HCT116 (cell line): ENCODE measurements around the gene PTPRJ.

ENCODE experiments used
- POLR2AphosphoS5 ChIP-seq: IDR thresholded peaks from 2 replicates; pipeline ENCODE4 v1.6.1; 2011; ENCODE audit warnings: mild to moderate bottlenecking, low read depth, low read length, moderate library complexity
- TF ChIP-seq, protein P1 (sequence below), 3 experiments: fragments of 200-600 bp in 1 of 3; sonication (generic) in 1 of 3; IDR thresholded peaks in 2 of 3; conservative IDR thresholded peaks in 1 of 3; 2 replicates each; pipeline ENCODE4 v1.5.1; 2012 to 2017; ENCODE audit warnings: low read depth in 2 of 3, low read length in 2 of 3, antibody characterized with exemption in 1 of 3, borderline replicate concordance in 1 of 3, control low read depth in 1 of 3, mild to moderate bottlenecking in 1 of 3, mixed read lengths in 1 of 3, mixed run types in 1 of 3, moderate library complexity in 1 of 3; ENCODE audit not compliant: insufficient read depth in 1 of 3

GRCh38 chr11:48064306-48064705 is 83.9 kb downstream of the PTPRJ start:
- TF ChIP-seq, protein P1, sequence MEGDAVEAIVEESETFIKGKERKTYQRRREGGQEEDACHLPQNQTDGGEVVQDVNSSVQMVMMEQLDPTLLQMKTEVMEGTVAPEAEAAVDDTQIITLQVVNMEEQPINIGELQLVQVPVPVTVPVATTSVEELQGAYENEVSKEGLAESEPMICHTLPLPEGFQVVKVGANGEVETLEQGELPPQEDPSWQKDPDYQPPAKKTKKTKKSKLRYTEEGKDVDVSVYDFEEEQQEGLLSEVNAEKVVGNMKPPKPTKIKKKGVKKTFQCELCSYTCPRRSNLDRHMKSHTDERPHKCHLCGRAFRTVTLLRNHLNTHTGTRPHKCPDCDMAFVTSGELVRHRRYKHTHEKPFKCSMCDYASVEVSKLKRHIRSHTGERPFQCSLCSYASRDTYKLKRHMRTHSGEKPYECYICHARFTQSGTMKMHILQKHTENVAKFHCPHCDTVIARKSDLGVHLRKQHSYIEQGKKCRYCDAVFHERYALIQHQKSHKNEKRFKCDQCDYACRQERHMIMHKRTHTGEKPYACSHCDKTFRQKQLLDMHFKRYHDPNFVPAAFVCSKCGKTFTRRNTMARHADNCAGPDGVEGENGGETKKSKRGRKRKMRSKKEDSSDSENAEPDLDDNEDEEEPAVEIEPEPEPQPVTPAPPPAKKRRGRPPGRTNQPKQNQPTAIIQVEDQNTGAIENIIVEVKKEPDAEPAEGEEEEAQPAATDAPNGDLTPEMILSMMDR (IDR thresholded peaks at IDR 0.05 in 2 of 3, conservative IDR thresholded peaks at IDR 0.05 in 1 of 3; ENCODE audit: borderline replicate concordance in 1 of 3, insufficient read depth in 1 of 3, low read depth in 2 of 3, low read length in 2 of 3) = no peak
- no peak for TF ChIP-seq POLR2AphosphoS5
